B cell (primary cell): Measurements from ENCODE around the gene SYNE2. TPM values are rescaled to one million over a fixed set of nuclear protein-coding genes. Genes with fewer than 3 reads are reported as not detected.

ENCODE experiments used
- ATAC-seq: fragments of 200-7000 bp; cut with Tn5 transposase; one replicate; pipeline ENCODE4 v1.10.0; 2021; ENCODE audit warnings: low read depth, mild to moderate bottlenecking, moderate number of reproducible peaks, moderate library complexity
- CTCF ChIA-PET: fragments of 350-600 bp; sonication (Branson Sonifier 250); formaldehyde crosslinking; loops from one replicate; lab custom pipeline; 2021; ENCODE audit warnings: antibody characterized with exemption, inconsistent platforms; lab: Charles Lee
- POLR2A ChIA-PET: fragments of 350-600 bp; sonication (Branson Sonifier 250); formaldehyde crosslinking; loops from one replicate; lab custom pipeline; 2021; ENCODE audit warnings: antibody characterized with exemption; lab: Charles Lee
- DNase-seq: peaks from one replicate; pipeline ENCODE4 v3.0.0; 2013
- H2AFZ ChIP-seq: 2 replicates; pipeline ENCODE4 v1.6.1; 2012; ENCODE audit warnings: mild to moderate bottlenecking, low read depth, low read length; ENCODE audit not compliant: insufficient read depth, poor library complexity, severe bottlenecking
- H3K27ac ChIP-seq, 2 donors: 1 replicate in 1 of 2; 2 replicates in 1 of 2; pipeline ENCODE4 v1.5.1; 2012 to 2013; ENCODE audit warnings: low read length in 2 of 2, mild to moderate bottlenecking in 2 of 2, moderate library complexity in 1 of 2
- H3K27me3 ChIP-seq, 4 experiments: fragments of 200-600 bp in 1 of 4; sonication (generic) in 1 of 4; replicated peaks in 1 of 4; 1 replicate in 2 of 4; 2 replicates in 2 of 4; pipeline versions ENCODE4 v1.6.1 to v1.7.0; 2013 to 2016; ENCODE audit warnings: low read length in 3 of 4, mild to moderate bottlenecking in 2 of 4, mixed read lengths in 1 of 4, moderate library complexity in 1 of 4; ENCODE audit not compliant: insufficient read depth in 4 of 4, control insufficient read depth in 3 of 4; ENCODE audit errors: control extremely low read depth in 1 of 4
- H3K36me3 ChIP-seq, 2 experiments: replicated peaks in 1 of 2; 1 replicate in 1 of 2; 2 replicates in 1 of 2; pipeline versions ENCODE4 v1.6.1 to v1.7.1; 2013; ENCODE audit warnings: low read length in 1 of 2; ENCODE audit not compliant: insufficient read depth in 2 of 2, control insufficient read depth in 1 of 2; ENCODE audit errors: control extremely low read depth in 1 of 2, extremely low read depth in 1 of 2
- H3K4me1 ChIP-seq, 2 donors: fragments of 200-600 bp in 1 of 2; sonication (generic) in 1 of 2; 1 replicate in 1 of 2; 2 replicates in 1 of 2; pipeline versions ENCODE4 v1.5.1 to v1.6.1; 2013 to 2017; ENCODE audit warnings: low read length in 2 of 2; ENCODE audit not compliant: control insufficient read depth in 2 of 2, insufficient read depth in 2 of 2
- H3K4me2 ChIP-seq: replicated peaks from 2 replicates; pipeline ENCODE3; 2012; ENCODE audit warnings: mild to moderate bottlenecking, low read depth, low read length; ENCODE audit not compliant: poor library complexity, severe bottlenecking
- H3K4me3 ChIP-seq, 5 experiments: fragments of 200-600 bp in 1 of 5; sonication (generic) in 1 of 5; 1 replicate in 3 of 5; 2 replicates in 2 of 5; pipeline versions ENCODE4 v1.5.1 to v1.7.0; 2011 to 2016; ENCODE audit warnings: low read length in 4 of 5, mild to moderate bottlenecking in 4 of 5, low read depth in 2 of 5, control low read depth in 1 of 5, moderate library complexity in 1 of 5; ENCODE audit not compliant: insufficient read depth in 1 of 5; ENCODE audit errors: control extremely low read depth in 1 of 5, extremely low read depth in 1 of 5
- H3K79me2 ChIP-seq: fragments of 200-600 bp; sonication (generic); one replicate; pipeline ENCODE4 v1.6.0; 2016; ENCODE audit warnings: low read length; ENCODE audit not compliant: control insufficient read depth, insufficient read depth
- H3K9ac ChIP-seq: fragments of 200-600 bp; sonication (generic); 2 replicates; pipeline ENCODE4 v1.6.1; 2017; ENCODE audit warnings: mild to moderate bottlenecking, low read length, moderate library complexity
- H3K9me3 ChIP-seq, 3 donors: one replicate each; pipeline versions ENCODE4 v1.6.1 to v1.7.1; 2013; ENCODE audit warnings: low read length in 2 of 3; ENCODE audit not compliant: control insufficient read depth in 2 of 3, insufficient read depth in 1 of 3; ENCODE audit errors: control extremely low read depth in 1 of 3
- H4K20me1 ChIP-seq: 2 replicates; pipeline ENCODE4 v1.6.0; 2012; ENCODE audit warnings: mild to moderate bottlenecking, low read length; ENCODE audit not compliant: insufficient read depth, control insufficient read depth, poor library complexity, severe bottlenecking
- H3K27ac Mint-ChIP-seq: one replicate; pipeline ENCODE4 v1.8.0; 2021; ENCODE audit warnings: mixed read lengths
- H3K27me3 Mint-ChIP-seq: one replicate; pipeline ENCODE4 v1.8.0; 2021; ENCODE audit warnings: mixed read lengths
- H3K4me1 Mint-ChIP-seq: one replicate; pipeline ENCODE4 v1.8.0; 2021; ENCODE audit warnings: mixed read lengths
- H3K4me3 Mint-ChIP-seq: one replicate; pipeline ENCODE4 v1.8.0; 2021; ENCODE audit warnings: mixed read lengths
- H3K9me3 Mint-ChIP-seq: one replicate; pipeline ENCODE4 v1.8.0; 2022; ENCODE audit warnings: mixed read lengths; ENCODE audit not compliant: insufficient read depth
- EZH2 ChIP-seq: IDR thresholded peaks from 2 replicates; pipeline ENCODE4 v1.6.1; 2012; ENCODE audit warnings: borderline replicate concordance, low read depth, mild to moderate bottlenecking, moderate library complexity, low read length; ENCODE audit not compliant: insufficient read depth, poor library complexity, severe bottlenecking
- WGBS: methylation state at CpG from one replicate; pipeline ENCODE4 v1.1.5; 2013; ENCODE audit warnings: missing lambda C conversion rate; ENCODE audit not compliant: insufficient coverage; 5-methylcytosine and 5-hydroxymethylcytosine counted together
- intact Hi-C: fragments of 100-400 bp; cut with micrococcal nuclease; formaldehyde crosslinking; loops from one replicate; pipeline ENCODE4 v1.10.0; 2022
- polyA plus RNA-seq: library from polyadenylated mRNA; depleted of rRNA; stranded (reverse); fragments of >200 nt; gene quantifications from 2 replicates; pipeline ENCODE4 v1.2.3, GENCODE V29; 2012
- total RNA-seq, 2 donors: library from RNA; stranded (reverse); fragments of 120-200 nt in 1 of 2; gene quantifications; 1 replicate in 1 of 2; 2 replicates in 1 of 2; pipeline versions ENCODE4 v1.2.3 to v1.2.4, GENCODE V29; 2013 to 2022
- TF ChIP-seq, protein P1 (sequence below): fragments of 200-600 bp; IDR thresholded peaks from one replicate; pipeline ENCODE4 v1.8.0; 2022; ENCODE audit warnings: antibody characterized with exemption, mild to moderate bottlenecking

SYNE2 gene
- total and polyA plus RNA-seq, 2 donors (not counting 1 experiment from before 2014, with no cell fraction given), result 39.5 to 105 TPM

GRCh38 chr14:64137657-64138290 is 285.0 kb downstream of the SYNE2 start:
- Mint-ChIP-seq H3K4me1 (no peaks in the 10 kb centered on the region), H3K9me3 (no peaks in the 10 kb centered on the region), H3K4me3 (no peak overlapping the region), H3K27me3 (no peaks in the 10 kb centered on the region), H3K27ac (no peak overlapping the region)
- no peak for ATAC-seq
- peak; percentile 33 for DNase-seq
- H3K9ac ChIP-seq, result no peak overlapping the region
- no peaks in the 10 kb centered on the region for H3K79me2 ChIP-seq
- H4K20me1 ChIP-seq, result no peaks in the 10 kb centered on the region
- H3K27ac ChIP-seq, result no peak overlapping the region
- intact Hi-C loops, result loop anchor here (1.0 kb wide), 1 partner anchor 158 kb away; no protein-coding TSS in a partner anchor
- no peak overlapping the region for H3K4me2 ChIP-seq
- no peaks in the 10 kb centered on the region for H3K4me1 ChIP-seq
- no peak overlapping the region for H2AFZ ChIP-seq
- CTCF ChIA-PET, result interaction anchor here (0.6 to 8.8 kb wide), 21 partner anchors 8 to 550 kb away, joined by 3 to 120 read pairs (median 4); partner anchors contain the start of gene ESR2
- H3K9me3 ChIP-seq, result no peaks in the 10 kb centered on the region
- H3K4me3 ChIP-seq, result no peak overlapping the region
- H3K36me3 ChIP-seq, result peaks cover 1 to 7% of the 10 kb centered on the region in 2 experiments
- 88% methylated on average over 5 of the region's 9 CpGs for WGBS
- H3K27me3 ChIP-seq, result no peaks in the 10 kb centered on the region
- TF ChIP-seq, protein P1, sequence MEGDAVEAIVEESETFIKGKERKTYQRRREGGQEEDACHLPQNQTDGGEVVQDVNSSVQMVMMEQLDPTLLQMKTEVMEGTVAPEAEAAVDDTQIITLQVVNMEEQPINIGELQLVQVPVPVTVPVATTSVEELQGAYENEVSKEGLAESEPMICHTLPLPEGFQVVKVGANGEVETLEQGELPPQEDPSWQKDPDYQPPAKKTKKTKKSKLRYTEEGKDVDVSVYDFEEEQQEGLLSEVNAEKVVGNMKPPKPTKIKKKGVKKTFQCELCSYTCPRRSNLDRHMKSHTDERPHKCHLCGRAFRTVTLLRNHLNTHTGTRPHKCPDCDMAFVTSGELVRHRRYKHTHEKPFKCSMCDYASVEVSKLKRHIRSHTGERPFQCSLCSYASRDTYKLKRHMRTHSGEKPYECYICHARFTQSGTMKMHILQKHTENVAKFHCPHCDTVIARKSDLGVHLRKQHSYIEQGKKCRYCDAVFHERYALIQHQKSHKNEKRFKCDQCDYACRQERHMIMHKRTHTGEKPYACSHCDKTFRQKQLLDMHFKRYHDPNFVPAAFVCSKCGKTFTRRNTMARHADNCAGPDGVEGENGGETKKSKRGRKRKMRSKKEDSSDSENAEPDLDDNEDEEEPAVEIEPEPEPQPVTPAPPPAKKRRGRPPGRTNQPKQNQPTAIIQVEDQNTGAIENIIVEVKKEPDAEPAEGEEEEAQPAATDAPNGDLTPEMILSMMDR, result no peak
- TF ChIP-seq EZH2, result no peak
- POLR2A ChIA-PET, result no interaction called here

DNA sequence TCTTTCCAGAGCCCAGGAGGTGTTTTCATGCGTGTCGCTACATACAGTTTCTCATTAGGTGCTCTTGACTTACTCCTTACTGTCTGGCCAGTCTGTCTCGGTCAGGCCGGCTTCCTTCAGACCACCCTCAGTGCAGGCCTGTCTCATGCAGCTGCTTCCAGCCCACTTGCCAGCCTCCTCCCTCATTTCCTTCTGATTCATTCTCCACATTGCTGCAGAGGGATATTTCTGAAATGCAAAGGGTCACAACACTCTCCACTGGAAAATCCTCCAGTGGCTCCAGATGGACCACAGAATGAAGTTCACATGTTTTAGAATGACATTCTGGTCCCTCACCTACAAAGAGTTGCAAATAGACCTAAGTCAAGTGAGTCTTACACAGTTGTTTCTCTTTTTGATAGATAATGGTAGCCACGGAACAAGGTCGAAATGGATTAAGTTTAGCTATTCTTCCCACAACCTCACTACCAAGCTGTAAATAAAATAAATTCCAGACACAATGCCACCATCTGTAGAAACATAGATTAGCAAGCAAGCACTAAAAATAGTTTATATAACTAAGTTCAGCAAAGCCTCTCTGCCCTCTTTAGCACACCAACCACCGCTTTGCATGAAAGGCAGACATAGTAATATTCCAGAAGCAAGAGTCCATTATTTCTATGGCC is 294.5 kb downstream of the SYNE2 start:
- DNase-seq, result no peak
- no peaks in the 10 kb centered on the region for H3K4me1 ChIP-seq
- Mint-ChIP-seq H3K27ac (no peak overlapping the region), H3K27me3 (no peaks in the 10 kb centered on the region), H3K4me1 (no peaks in the 10 kb centered on the region), H3K9me3 (no peaks in the 10 kb centered on the region), H3K4me3 (no peak overlapping the region)
- H3K36me3 ChIP-seq, result peaks cover 0 to 8% of the 10 kb centered on the region in 2 experiments
- no peaks in the 10 kb centered on the region for H3K79me2 ChIP-seq
- no peak for ATAC-seq
- H3K4me3 ChIP-seq, result no peak overlapping the region
- TF ChIP-seq EZH2, result no peak
- TF ChIP-seq, protein P1, result no peak
- no peak overlapping the region for H3K4me2 ChIP-seq
- 95% methylated on average over 5 of the region's 7 CpGs for WGBS
- H3K27ac ChIP-seq, result no peak overlapping the region
- ChIA-PET CTCF (interaction anchor here (1.3 kb wide), 1 partner anchor 148 kb away, joined by 3 read pairs; no protein-coding TSS in a partner anchor), POLR2A (no interaction called here)
- intact Hi-C loops, result no loop called here
- no peaks in the 10 kb centered on the region for H3K9me3 ChIP-seq
- H3K9ac ChIP-seq, result no peak overlapping the region
- no peaks in the 10 kb centered on the region for H3K27me3 ChIP-seq
- no peak overlapping the region for H2AFZ ChIP-seq
- H4K20me1 ChIP-seq, result no peaks in the 10 kb centered on the region
